ENCODE measurements around the gene BTG1.

DNA sequence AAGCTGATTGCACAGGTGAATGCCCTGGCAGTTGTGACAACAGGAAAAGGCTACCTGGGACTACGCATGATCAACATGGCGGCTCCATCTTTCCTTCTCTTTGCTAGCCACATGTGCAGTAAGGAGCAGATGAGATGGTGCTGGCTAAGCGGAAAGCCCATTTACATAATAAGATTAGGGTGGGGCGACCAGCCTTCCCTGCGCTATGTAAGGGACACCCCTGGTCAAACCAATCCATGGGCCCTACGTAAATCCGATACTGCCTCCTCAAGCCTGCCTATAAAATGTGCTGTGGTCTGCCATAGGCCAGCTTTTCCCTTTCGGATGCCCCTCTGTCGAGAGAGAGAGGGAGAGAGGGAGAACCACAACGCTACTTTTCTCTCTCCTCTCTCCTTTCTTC is 31.0 kb upstream of the BTG1 start:
- TF ChIP-seq, protein P1, sequence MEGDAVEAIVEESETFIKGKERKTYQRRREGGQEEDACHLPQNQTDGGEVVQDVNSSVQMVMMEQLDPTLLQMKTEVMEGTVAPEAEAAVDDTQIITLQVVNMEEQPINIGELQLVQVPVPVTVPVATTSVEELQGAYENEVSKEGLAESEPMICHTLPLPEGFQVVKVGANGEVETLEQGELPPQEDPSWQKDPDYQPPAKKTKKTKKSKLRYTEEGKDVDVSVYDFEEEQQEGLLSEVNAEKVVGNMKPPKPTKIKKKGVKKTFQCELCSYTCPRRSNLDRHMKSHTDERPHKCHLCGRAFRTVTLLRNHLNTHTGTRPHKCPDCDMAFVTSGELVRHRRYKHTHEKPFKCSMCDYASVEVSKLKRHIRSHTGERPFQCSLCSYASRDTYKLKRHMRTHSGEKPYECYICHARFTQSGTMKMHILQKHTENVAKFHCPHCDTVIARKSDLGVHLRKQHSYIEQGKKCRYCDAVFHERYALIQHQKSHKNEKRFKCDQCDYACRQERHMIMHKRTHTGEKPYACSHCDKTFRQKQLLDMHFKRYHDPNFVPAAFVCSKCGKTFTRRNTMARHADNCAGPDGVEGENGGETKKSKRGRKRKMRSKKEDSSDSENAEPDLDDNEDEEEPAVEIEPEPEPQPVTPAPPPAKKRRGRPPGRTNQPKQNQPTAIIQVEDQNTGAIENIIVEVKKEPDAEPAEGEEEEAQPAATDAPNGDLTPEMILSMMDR (IDR thresholded peaks at IDR 0.05), result no peak
- TF ChIP-seq POLR2A (IDR thresholded peaks at IDR 0.05) (no peak), EP300 (IDR thresholded peaks at IDR 0.05) (no peak), POLR2AphosphoS5 (IDR thresholded peaks at IDR 0.05) (no peak)
